NCI-H2196 (cell line): Measurements from ENCODE around the gene PRRT3.

Experiments
- DNase-seq: peaks from one replicate; lab custom pipeline; 2025; ENCODE audit not compliant: unreplicated experiment; lab: John Stamatoyannopoulos, UW

The PRRT3 gene

DNA sequence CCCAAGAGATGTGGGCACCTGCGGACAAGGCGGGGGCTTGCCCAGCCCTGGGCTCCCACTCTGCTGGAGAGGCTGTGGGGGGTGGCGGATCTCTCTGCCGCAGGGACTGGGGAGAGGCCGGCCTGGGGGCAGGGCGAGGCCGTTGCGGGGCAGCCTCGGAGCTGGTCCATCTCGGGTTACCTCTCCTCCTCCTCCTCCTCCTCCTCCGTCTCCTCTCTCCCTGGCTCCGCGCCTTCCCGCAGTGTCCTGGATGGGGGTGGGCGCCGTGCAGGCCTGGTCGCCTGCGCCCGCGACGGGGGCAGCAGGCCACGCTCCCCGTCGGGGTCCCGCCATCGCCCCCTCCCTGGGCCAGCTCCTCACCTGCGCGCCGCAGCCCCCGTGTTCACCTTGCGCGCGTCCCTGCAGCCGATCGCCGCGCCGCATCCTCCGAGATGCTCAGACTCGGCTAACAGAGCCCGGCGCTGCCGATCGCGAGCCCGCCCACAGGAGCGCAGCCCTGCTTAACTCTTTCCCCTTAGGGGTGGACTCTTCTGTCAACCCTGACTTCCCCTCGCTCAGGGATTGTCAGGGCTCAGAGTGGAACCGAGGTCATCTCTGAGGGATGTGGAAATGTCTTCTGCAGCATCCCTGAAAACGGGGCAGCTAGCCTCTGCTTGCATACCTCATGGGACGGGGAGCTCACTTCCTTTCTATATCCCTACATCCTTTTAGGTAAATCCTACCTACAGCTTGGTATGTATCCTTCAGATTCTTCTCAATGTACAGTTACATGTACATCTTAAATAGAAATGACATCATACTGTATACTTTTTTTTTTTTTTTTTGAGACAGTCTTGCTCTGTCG lies at the start of gene PRRT3:
Gene PRRT3 (minus strand): TSS at position 447 of the 844 bp plus-strand sequence. CDS start 2,293 bp downstream, outside the sequence.
- DNase-seq: peak; percentile 37

DNA sequence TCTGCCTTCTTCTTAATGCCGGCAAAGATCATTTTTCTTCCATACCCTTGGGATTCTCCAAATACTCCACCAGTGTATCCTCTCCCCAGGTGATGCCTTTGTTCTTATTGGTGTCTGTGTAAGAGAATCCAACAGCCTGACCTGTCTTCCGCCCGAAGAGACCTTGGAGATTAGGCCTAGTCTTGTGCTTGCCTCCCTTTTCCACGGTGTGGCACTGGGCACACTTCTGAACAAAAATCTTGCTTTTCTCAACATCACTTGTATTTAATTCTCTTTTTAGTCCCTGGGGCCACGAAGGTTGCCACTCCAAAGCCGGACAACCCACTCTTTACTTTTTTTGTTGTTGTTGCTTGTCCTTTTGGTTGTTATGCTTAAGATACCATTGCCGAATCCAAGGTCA lies 48.5 kb upstream of the PRRT3 start:
- DNase-seq: no peak

DNA sequence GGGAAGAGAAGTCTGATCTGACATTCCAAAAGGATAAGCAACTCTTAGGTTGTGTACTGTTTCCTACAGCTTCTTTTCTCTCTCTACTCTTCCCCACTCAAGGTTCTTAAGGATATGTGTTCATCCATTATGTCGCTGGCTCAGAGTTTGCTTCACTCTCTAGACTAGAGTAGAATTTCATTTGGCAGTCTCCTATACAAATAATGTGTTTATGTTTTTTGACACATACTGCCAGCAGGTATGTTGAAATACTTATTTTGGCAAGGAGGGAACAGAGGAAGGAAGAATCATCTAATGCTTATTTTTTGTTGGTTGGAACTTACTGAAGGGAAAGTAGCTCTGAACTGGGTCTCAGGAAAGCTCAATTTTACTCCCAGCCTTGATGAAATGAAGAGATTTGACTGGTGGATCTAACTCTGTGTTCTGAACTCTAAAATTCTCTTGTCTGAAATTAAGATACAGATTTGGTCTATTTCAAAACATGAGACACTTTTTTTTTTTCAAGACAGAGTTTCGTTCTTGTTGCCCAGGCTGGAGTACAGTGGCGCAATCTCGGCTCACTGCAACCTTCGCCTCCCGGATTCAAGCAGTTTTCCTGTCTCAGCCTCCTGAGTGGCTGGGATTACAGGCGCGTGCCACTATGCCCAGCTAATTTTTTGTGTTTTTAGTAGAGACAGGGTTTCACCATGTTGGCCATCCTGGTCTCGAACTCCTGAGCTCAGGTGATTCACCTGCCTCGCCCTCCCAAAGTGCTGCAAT lies 42.1 kb upstream of the PRRT3 start:
- no peak for DNase-seq

DNA sequence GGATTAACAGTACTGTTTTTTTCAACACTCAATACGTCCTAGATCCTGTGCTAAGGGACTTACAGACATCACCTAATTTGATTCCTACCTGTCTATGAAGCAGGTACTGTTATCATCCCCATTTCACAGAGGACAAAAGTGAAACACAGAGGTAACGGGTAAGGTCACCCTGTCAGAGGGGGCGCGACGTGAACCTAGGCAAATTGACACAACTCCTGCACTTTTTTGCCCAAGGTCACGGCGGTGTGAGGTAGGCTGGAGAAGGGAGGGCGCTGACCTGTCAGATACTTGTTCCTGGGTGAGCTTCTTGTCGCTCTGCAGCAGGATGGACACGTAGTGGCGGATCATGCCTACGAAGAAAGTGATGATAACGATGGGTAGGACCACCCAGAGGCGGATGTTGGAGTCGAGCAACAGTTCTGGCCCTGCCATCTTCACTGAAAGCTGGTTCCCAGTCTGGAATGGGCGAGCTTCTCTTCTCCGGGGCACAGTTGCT lies 34.1 kb upstream of the PRRT3 start:
- no peak for DNase-seq

DNA sequence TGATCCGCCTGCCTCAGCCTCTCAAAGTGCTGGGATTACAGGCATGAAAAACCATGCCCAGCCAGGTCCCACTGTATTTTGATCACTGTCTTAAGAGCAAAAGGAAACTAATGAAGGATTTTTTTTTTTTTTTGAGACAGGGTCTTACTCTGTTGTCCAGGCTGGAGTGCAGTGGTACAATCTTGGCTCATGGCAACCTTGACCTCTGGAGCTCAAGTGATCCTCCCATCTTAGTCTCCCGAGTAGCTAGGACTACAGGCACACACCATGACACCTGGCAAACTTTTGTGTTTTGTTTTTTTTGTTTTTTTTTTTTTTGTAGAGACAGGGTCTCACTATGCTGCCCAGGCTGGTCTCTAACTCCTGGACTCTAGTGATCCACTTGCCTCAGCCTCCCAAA lies 28.0 kb upstream of the PRRT3 start:
- no peak for DNase-seq

DNA sequence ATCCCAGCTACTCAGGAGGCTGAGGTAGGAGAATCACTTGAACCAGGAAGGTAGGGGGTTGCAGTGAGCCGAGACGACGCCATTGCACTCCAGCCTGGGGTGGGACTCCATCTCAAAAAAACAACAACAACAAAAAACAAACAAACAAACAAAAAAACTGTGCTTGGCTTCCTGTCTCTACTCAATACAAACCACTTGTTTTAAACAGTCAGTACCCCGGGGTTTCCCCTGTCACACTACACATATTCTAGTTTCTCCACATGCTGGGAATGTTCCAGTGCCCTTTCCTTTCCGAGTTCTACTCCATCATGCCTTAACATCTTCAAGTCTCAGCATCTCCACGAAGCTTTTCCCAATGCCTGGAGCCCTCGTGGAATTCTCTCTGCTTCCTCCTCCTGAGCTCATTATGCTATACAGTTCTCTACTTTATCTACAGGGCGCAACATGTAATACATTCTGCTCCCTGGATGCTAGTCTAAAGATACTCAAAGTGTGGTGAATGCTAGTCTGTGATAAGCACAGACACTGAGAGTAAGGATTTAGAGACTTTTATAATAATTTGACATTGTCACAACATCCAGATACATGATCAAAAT lies 26.6 kb upstream of the PRRT3 start:
- no peak for DNase-seq

DNA sequence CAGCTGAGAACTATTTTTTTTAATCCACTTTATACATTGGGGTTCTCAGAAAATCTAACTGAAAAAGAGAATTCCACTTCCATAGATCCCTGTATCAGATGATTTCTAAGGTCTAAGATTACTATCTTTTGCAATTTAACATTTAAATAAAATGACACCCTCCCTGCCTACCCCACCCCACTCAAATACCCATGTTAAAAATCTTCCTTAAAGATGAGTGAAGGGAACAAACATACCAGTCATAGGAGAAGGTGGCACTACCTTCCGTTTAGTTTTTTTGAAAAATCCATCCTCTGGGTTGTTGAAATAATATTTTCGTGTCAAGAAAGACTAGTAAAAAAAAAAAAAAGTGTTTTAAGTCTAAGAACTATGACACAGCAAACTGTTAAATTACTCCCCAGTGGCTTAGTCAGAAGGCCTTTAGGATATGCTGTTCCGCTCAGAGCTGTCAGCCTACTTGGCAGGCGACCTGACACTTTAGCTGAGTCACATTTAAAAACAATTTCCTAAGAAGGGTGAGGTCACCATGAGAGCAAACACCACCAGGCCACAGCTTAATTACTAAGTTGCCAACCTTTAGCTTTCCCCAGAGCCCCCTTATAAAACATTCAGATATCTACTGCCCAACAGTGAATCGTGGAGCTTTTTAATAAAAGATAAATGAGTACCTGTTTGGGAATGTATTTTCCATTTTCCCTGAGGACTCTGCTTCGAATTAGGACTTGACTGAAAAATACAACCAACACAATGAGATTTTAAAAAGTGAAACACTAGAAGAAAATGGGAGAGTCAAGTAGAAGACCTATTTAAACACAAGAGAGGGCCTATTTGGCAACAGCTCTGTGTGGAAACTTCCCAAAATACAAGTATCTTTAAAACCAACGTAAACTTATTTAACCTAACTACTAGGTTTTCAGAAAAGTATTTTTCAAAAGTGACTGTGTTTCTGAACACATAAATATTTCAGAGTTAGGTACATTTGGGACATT lies 24.8 kb upstream of the PRRT3 start:
- DNase-seq: peak; percentile 45

DNA sequence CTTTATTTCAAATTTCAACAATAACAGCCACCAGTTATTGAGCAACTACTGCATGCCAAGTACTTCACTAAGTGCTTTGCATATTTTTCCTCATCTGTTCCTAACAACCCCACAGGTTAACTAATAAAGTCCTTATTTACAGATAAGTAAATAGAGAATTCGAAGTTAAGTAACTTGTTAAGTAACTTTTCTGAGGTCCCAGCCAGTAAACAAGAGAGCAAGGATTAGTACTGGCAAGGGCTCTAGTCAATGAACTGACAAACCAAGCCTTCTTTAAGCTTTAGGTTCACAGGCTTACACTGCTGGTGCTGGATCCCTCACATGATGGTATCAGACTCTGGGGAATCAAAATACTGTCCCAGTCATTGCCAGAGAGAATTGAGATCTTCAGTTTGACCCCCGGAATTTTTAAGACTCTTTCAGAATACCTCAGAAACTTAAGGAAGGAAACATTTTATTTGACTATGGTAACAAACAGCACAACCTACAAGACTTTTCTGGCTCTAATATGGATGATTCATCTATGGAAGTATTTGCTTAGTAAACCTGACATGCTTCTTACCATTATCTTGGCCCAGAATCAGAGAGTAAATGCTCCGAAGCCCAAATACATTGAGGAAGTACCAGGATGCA lies 17.9 kb upstream of the PRRT3 start:
- no peak for DNase-seq

DNA sequence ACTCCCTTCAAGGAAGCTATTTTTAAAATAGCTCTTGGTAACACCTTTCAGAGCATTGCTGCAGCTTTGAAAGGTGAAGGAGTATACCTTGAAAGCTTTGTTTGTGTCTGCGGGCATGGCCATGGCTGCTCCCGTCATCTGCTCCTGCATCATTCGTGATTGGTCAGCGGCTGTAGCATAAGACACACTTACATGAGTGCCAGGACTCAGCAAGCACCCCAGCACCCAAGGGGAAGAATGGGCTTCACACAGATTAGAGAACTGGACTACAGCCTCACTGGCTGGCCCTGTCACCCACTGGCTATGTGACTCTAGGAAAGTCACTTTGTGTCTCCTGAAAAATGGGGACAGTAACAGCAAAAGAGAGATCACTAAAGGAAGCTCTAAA lies 17.4 kb upstream of the PRRT3 start:
- no peak for DNase-seq

DNA sequence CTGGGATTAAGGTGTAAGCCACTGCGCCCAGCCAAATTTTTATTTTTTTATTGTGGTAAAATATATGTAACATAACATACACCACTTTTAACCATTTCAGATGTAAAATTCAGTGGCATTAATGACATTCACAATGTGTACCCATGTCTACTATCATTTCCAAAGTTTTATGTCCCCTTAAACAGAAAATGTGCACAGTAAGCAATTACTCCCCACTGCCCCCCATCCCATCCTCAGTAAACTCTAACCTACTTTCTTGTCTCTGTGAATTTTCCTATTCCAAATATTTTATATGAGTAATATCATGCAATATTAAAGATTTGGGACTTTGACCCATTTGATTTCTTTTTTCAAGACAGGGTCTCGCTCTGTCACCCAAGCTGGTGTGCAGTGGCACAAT lies 14.6 kb upstream of the PRRT3 start:
- DNase-seq: no peak

DNA sequence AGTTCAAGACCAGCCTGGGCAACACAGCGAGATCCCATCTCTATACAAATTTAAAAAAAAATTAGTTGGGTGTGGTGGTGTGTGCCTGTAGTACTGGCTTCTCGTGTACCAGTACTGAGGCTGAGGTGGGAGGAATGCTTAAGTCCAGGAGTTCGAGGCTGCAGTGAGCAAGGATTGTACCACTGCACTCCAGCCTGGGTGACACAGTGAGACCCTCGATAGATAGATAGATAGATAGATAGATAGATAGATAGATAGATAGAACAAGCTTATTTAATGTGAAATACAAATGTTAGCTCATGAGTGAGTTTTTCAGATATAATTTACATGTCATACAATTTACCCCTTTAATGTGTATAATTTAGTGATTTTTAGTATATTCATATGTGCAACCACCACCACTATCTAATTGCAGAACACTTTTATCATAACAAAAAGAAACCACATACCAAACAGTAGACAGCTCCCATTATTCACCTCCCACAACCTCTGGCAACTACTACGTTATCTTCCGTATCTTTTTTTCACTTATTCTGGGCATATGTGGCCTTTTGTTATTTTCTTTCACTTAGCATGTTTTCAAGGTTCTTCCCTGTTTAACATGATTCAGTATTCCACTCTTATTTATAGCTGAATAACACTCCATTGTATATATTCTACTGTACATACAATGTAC lies 13.1 kb upstream of the PRRT3 start:
- DNase-seq: no peak

DNA sequence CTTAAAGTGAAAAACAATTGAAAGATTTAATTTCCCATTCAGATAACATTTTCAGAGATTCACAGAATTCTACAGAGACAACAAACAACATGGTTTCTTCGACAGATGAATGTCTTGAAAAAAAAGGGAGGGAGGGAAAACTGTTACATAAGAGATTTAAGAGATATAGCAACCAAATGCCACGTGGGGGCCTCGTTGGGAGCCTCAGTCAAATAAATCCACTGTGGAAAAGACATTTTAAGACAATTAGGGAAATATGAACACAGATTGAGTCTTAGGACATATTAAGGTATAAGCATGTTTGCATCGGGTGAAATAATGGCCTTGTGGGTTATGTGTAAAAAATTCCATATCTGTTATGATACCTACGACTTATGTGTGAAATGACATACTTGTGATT lies 5.0 kb upstream of the PRRT3 start:
- DNase-seq: no peak

DNA sequence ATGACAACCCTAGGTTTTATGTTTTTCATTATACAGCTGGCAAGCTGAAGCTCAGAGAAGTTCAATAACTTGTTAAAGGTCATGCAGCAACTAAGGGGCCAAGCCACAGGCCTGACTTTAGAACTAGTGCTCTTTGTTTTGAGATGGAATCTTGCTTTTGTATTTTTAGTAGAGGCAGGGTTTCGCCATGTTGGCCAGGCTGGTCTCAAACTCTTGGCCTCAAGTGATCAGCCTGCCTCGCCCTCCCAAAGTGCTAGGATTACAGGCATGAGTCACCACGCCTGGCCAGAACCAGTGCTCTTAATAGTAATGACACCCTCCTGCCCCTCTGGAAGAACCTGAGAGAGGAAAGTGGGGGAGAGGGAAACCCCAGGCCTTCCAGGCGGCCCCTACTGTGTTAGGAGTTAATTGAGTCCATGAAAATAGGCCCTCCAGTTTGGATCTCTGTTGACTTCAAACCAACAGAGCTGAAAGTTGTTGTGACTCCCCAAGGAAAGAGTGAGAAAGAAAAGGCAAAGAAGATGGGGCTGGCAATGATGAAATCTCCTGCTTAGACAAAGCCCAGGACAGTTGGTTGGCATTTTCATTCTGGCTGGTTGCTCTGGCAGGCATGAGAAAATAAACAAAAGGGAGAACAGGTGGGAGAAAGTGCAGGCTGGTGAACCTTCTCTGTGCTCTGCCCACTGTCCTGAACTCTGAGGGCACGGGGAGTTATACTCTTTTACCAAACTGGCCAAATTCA lies 3.6 kb upstream of the PRRT3 start:
- DNase-seq: no peak

DNA sequence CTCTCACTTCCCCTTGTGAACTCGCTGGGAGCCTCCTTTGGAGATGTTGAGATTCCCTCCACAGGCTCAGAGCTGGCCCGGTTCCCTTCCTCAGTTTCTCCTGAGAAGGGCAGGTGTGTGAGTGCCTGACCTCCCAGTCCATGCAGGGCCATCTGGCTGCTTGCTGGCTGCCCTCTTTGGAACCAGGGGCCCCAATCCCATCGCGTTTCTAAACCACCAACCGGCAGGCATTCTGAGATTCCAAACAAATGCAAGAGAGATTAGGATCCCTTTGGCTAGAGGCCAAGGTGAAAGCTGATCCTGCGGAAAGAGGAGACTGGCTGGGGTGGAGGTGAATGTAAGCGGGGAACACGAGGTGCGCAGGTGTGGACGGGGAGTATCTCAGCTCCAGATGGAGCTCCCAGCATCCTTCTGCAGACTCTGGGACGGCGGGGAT lies 2.9 kb upstream of the PRRT3 start:
- peak; percentile 51 for DNase-seq

DNA sequence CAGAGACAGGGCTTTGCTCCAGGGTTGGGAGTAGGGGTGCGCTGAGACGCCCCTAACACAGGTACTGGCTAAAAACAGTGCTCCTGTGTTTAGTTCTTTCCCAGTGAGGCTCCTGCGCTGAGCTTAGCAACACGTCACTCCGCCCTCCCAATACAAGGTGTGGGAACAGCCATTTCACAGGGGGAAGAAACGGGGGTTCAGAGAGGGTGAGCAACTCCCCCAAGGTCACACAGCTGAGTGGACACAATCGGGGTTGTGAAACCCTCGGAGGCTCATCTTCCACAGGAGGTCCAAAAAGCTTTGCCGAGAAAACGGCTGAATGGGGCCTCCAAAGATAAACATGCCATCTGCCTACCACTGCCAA lies 628 bp downstream of the PRRT3 start:
- no peak for DNase-seq

DNA sequence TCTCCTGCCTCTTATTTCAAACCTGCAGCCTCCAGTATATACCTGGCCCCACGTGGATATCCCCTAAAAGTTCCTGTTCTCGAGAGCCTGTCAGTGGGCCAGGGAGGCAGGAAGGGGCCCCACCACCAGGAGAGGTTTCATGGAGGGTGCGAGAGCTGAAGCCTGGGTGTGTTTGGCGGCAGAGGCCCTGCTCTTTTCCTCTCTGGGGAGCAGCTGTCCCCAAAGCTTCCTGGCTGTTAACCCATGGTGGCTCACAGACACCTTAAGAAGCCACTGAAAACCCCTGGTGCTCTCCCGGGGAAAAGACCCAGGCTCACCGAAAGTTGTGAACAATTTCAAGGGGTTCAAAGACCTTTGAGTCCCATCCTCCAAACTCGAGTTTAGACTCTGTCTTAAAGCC lies 1.1 kb downstream of the PRRT3 start:
- no peak for DNase-seq

DNA sequence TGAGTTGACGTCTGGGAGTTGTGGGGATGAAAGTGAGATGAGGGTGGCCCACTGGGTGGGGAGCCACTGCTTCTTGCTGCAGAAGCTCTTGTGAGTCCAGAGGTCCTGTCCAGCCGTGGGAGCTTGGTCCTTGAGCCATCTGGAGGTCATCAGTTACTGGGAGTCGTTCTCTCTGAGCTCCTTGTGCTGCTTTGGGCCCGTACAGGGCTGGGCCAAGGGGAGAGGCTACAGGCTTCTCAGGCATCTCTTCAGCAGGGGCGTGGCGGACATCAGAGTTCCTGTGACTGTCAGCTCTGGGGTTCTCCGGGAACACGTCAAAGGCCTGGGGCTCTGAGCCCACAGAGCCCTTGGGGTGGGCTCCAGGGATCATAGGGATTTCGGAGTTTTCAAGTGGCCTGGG lies 2.6 kb downstream of the PRRT3 start:
- DNase-seq: no peak

DNA sequence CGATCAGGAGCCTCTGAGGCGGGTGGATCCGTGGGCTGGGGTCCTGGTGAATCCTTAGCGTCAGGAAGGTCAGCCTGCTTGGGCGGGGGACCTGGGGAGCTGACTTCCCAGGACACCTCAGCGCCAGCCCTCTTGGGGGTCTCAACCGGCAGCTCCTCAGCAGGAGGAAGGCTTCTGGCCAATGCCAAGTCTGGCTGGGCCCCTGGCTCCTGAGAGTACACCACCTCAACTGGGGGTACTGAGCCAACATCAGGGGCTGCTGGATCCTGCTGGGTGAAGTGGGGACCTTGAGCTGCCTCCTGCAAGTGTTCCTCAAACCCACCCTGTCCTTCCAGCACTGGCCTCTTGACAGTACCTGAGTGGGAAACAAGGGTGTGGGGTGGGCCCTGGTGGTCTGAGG lies 3.1 kb downstream of the PRRT3 start:
- no peak for DNase-seq

DNA sequence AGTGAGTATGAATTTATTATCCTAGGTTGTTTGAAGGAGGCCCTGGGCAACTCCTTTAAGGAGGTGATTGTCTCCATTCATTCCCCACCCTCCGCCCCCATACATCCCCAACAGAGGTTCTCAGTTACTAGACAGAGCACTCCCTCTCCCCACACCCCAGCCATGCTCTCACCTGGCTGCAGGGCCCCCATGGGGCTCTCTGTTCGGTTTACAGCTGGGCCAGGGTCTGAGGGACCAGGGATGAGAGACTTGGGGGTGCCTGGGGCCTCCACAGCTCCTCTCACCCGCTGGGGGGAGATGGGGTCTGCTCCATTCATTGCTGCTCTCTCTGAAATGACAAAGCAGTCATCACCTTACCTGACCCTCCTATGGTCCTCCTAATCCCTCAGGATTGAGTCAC lies 3.6 kb downstream of the PRRT3 start:
- no peak for DNase-seq
